GM19463 (cell line): ENCODE measurements around the gene BROX.
"Not testable (repeated sequence)": the region's sequence is repeated elsewhere in the genome, so short reads cannot be mapped to it uniquely, and the experiment has no call there.

Experiments
- ATAC-seq: cut with Tn5 transposase; IDR thresholded peaks from one replicate; pipeline ENCODE4 v1.9.1; 2021; ENCODE audit warnings: mild to moderate bottlenecking, moderate library complexity; ENCODE audit not compliant: unreplicated experiment

BROX gene

DNA sequence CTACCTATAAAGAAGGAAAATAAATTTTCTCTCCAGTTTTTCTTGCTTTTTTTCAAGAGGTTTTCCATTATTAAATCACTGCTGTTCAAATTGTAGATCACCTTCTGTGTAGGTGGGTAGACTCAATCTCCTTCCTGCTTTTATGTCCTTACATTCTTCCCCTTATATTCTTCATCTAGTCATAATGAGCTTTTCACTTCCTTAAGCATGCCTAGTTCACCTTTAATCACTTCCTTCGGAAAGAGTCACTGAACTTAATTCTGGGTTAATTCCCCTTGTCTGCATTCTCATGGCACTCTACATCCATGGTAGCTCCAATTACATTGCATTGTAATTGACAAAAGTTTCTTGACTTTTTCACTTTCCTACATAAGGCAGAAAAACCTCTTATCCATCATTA lies 18.5 kb downstream of the BROX start:
- no peak for ATAC-seq

DNA sequence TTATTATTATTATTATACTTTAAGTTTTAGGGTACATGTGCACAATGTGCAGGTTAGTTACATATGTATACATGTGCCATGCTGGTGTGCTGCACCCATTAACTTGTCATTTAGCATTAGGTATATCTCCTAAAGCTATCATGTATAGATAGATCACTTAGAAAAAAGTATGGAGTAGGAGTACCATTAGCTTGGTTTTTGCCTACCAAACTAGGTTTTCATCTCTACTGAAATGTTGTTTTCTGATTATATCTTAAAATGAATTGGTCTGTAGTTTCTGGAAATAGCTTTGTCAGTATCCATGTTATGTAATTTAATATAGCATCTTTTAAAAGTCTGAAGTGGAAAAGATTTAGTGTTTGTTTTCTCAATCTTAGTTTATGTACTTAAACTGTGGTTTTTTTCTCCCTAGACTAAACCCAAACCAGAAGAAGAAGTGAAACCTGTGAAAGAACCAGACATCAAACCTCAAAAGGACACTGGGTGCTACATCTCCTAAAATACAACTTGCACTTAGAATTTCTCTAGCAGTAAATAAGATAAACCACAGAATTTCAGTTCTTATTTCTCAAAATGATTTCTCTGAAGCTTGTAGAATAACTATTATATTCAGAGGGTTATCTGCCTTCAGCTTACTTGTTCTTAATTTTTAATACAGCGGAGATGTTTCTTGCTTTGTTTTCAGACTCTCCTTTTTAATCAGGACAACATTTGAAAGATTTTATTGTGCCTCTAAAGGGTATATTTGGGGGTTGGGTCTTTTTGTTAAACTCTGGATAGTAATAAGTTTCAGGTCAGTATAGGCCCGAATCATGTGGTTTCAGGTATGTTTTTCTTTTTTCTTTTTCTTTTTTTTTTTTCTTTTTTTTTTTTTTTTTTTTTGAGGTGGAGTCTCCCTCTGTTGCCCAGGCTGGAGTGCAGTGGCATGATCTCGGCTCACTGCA lies 20.1 kb downstream of the BROX start:
- ATAC-seq = peak; percentile 97

DNA sequence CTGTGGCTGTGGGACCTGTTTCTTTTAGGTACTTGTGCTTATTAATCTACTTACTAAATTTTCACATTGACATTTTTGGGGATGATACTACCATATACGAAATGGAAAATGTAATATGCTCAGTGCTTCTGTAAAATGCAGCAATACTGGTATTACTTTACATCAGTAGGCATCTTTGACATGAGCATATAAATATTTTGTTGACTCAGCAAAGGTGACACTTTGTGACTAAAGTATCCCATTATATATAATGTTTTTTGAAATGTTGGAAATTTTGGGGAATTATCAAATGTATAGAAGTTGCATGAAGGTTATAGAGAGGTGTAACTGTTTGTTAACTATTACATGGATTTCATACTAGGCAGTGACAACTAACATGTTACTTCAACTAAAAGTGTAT lies 22.4 kb downstream of the BROX start:
- no peak for ATAC-seq

DNA sequence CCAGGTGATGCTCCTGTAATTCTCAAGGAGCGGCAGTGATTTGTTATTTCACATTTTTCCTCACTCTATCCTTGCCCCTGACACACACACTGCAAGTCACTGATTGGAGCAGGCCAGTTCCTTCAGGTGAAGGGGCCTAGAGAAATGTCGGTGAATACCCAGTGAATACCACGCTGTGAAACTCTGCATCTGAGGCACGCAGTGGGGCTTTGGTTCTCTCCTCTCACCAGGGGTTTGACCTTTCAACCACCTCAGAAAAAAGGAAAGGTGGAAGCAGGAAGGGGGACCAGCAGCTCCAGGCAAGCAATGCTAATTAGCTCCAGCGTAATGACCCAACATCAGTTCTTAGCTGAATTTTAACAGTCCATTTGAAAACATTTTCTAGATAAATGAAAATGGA lies 24.1 kb downstream of the BROX start:
- ATAC-seq = no peak

DNA sequence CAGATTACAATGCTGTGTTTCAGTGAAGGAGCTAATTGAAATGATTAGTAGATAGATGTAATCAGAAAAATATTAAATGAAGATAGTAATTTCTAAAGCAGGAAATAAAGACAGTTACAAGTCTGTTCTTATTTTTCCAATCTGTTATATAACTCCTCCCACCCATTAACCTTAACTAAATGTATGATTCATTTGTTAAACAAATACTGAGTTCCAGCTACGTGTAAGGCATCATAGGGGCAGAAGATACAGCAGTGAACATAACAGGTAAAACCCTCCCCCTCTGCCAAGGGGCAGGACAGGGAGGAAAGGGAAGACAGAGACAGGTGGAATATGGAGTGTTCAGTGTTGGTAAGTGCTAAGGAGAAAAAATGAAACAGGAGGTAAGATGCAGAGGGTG lies 24.6 kb downstream of the BROX start, which contains the start of gene FAM177B:
Gene FAM177B (plus strand): TSS at position 231 of the 400 bp plus-strand sequence. CDS start 9,344 bp downstream, outside the sequence.
- ATAC-seq = no peak

DNA sequence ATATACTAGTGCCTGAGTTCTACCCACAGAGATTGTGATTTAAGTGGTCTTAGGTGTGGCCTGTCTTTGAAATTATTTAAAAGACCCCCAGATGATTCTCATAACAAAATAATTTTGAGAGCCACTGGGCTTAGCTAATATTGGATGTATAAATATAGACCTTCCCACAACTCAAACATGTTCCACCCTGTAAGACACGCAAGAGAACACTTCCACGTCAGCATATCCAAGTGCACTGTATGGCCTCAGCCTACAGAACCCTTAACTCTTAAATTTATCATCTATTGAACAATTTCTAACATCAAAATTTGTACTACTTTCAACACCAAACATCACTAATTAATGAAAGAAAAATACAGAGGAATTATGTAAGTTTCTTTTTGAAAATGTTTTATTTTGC lies 27.1 kb downstream of the BROX start:
- no peak for ATAC-seq

DNA sequence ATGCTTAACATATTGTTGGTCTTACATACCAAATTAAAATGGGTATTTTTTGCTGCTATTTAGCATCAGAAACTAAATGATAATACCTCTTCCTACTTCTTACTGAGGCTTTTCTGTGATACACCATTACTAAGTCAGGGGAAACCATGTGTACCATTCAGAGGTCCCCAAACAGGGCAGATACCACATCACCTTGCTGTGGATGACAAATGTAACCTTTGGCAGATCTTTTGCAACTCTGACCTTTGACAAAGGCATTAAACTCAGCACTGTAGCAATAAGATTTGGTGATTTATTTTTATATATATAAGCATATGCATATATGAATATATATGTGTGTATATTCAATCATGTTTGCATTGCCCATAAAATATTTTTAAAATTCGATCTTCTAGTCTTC lies 27.6 kb downstream of the BROX start:
- ATAC-seq = no peak

DNA sequence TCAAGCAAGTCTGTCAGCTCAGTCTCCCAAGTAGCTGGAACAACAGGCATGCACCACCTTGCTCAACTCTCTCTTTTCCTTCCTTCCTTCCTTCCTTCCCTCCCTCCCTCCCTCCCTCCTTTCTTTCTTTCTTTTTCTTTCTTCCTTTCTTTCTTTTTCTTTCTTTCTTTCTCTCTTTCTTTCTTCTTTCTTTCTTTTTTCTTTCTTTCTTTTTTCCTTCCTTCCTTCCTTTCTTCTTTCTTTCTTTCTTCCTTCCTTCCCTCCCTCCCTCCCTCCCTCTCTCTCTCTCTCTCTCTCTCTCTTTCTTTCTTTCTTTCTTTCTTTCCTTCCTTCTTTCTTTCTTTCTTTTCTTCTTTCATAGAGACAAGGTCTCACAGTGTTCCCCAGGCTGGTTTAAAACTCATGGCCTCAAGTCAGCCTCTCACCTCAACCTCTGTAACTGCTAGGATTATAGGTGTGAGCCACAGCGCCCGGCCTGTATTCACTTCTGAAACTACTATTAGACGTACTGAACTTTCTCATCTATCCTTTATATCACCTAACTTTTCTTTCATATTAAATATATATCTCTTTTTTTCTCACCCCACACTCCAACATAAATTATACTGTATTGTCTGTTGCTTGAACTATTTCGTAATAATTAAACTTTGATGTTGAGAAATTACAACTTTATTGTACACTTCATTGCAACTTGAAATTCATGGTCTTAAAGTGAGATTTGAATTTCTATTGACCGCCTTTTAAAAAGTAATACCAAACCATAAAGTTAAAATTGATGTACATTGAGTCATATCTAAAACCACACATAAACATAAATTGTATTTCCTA lies 29.5 kb downstream of the BROX start:
- not testable (repeated sequence) for ATAC-seq

DNA sequence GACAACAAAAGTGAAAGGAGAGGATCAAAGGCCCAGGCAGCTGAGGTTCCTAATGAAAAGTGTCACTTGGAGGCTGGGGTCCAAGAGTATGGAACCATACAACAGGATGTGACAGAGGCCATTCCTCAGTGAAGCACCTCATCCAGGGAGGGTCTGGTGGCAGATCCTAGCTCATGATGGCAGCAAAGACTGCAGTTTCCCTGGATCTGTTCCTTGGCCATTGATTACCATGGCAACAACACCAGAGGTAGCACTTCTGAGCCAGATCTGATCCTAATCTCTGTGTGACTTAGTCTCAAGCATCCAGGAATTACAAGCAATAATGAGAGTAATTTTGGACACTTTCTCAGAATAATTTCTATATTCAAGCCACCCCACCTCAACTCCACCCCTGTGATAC lies 37.6 kb downstream of the BROX start:
- ATAC-seq = no peak

DNA sequence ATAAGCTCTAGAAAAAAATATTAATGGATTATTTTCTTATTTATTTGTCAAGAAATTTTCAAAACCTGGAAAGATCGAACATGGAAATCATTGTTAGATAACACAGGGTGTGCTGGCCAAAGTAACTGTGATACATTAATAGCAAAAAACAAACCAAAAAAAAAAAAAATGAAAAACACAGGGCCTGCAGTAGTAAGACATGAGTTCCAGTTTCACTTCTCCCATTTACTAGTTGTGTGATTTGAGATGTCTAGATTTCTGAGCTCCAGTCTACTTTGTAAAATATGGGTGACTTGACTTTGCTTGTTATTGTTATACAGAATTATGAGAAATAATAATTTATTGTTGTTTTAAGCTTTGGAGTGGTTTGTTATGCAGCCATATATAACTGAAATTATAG lies 38.3 kb downstream of the BROX start:
- peak; percentile 61 for ATAC-seq

DNA sequence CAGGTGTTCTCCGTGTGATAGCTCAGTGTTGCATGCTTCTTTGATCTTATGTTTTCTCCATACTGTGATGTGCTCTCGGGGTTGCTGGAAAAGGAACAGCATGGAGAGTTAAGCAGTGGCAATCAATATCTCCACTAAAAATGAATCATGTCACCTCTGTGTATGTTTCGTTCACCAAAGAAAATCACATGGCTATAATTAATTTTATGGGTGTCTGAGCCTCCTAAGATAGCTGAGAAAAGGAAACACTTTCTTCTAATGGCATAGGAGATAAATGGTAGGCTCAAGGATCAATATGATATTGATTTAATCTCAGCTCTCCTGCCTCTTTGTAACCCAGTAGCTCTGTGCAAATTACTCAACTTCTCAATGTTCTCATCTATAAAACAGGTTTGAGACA lies 38.9 kb downstream of the BROX start:
- no peak for ATAC-seq

DNA sequence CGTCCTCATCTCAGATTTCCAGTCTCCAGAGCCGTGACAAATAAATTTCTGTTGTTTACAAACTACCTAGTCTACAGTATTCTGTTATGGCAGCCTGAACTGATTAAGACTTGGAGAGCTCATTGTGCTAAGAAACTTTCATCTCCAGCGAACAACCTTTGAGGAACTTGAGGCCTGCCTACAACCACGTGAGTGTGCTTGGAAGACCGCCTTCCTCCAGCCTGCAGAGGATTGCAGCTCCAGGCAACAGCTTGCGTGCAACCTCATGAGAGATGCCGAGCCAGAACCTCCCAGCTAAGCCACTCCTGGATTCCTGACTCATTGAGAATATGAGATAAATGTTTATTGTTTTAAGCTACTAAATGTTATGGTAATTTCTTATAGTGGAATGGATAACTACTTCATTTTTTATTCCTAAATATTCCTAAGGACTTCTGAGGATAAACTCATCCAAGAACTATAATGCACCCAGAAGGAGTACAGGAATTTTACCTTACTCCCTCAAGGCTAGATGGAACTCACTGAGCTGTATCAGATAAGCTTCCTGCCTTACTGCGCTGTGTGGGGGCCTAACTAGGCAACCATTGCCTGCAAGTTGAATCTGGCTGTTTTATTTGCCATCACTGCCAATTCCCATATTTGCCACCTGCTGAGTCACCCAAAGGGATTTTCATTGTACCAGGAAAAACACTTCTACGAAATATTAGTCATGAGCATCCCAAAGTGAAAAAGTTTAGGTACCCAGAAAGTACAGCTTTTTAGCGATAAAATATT lies 42.2 kb downstream of the BROX start:
- no peak for ATAC-seq

DNA sequence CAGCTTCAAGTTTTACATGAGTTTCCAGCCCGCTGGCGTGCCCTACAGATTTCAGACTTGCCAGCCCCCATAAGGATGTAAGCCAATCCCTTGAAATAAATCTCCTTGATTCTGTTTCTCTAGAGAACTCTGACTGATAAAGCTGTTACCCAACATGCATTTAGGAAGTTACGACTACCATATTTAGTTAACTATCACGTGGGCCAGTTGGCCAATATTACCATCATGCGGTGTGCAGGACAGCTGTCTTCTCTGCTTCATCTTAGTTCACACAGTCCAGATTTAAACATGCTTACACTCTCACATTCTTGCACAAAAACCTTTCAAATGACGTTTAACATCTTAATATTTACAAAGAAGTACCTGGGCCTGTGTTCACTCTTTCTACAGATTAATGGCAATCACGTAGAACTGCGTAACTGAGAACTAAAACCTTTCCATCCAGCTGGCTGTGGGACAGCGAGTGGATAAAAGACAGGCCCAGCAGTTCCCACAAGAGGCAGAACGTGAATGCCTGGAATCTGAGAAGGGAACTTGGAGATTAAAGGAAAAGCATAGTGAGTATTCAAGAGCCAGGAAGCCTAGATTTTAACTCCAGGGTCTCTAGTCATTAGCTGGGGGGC lies 45.4 kb downstream of the BROX start:
- no peak for ATAC-seq

DNA sequence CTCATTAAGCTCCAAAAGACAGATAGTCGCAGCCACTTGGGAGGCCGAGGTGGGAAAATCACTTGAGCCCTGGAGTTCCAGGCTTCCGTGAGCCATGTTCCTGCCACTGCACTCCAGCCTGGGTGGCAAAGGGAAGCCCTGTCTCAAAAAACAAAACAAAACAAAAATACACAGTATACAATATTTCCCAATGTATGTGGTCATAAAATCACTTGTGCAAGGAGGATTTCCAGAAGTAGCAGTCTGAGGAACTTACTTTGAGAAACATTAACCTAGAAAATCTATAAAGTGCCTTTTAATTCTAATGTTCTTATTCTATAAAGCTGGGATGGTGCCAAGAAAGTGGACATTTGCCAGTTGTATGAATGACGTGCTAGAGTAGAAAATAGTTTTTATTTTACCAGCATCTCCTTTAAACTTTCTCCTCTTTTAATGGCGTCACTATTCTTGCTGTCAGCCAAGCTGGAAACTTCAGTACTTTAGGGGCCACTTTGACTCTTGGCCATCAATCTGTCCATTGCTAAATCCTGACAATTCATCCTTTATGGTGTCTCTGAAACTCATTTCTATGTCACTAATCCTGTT lies 47.2 kb downstream of the BROX start:
- ATAC-seq = no peak

DNA sequence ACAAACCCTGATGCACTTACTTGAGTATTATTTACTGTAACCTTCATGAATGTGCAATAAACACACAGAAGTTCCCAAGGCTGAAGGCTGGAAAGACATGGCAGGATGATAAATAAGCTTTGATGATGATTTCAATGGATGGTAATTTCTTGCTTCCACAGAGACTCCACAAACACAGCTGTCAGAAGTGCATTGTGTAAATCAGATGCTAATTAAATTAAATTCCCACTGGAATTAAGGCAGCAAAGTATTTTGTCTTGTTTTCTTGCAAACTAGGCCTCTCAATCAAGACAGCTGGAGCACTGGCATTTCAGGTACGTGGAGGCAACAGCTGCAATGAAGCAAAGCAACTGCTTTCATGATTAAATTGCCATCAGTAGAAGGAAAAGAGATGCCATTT lies 48.7 kb downstream of the BROX start:
- no peak for ATAC-seq

DNA sequence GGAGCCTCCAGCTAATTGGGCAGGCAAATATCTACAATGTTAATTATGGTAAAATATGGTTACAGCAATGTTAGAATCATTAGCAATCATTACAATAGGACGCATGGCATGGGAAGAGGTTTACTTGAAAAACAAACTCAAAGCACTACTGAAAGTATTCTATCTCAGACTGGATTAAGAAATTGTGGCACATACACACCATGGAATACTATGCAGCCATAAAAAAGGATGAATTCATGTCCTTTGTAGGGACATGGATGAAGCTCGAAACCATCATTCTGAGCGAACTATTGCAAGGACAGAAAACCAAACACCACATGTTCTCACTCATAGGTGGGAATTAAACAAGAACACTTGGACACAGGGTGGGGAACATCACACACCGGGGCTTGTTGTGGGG lies 49.8 kb downstream of the BROX start:
- not testable (repeated sequence) for ATAC-seq

DNA sequence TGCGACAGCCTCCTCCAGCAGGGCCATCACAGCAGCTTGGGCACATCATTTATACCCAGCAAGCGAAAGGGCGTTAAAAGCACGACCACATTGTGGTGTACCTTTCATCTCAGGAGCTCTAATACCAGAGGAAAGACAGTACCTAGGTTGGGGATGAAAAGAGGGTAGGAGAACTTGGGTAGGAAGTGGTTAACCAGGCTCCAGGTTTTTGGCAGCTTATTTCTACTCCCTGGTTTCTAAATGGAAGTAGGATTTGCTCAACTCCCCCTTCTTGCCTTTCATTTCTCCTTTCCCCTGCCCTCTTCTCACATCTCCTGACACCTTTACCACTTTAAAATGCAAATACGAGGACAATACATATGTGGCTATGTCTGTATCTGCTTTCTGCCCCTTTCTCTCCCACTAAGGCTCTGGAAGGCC lies 54.8 kb downstream of the BROX start:
- ATAC-seq = no peak

DNA sequence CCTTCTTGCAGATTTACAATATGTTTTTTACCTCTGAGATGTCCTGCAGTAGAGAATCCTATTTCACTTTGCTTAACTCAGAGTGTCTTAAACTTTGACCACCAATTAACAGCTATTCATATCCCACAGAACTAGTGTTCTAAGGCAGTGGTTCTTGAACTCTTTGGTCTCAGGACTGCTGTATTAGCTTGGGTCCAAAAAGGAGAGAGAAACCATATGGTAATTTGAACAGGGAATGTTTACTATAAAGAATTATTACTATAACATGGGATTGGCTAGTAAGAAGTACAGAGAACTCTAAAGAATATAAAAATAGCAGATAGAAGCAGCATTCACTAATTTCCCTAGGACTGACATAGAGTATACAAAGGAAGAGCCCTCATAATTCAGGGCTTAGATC lies 56.2 kb downstream of the BROX start:
- ATAC-seq = no peak

DNA sequence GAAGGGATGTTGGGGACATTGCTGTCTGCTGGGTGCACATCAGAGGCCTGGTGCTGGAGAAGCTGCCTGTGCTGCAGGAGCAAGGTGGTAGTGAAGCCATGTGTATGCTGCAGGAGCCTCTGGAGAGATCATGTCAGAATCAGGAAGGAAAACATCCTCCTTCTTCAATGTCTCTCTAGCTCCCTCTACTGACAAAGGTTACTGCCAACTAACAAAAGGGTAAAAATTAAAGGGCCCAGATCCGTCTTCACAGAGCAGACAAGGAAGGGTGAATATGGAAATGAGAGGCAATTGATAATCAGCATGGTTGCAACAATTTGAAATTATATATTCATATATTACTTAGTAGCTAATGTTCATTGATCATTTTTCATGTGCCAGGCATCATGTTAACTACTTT lies 56.8 kb downstream of the BROX start:
- no peak for ATAC-seq

DNA sequence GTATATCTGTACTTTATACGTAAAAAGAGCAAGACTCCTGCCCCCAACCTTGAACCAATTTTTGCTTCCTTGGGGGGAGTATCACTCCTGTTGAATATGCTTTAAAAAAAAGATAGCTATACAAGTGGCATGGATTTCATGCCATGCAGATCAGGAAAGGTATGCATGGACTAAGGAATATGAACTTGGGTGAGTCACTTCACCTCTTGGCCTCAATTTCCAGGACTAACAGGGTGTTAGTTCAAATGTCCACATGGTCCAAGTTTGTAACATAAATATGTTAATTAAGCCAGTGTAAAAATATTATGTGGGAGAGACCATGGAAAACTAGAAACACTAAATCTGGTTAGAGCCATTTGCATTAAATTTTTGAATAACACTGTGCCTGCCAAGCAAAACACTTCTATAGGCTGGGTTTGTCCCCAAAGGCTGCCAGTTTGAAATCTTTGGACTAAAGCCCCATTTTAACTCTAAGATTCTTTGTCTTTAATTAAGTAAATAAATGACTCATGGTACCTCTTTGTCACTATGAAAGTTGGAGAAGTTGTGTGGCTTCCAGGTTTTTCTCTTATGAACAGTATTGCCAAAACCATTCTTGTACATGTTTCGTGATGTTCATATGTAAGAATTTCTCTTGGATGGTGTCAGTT lies 57.7 kb downstream of the BROX start:
- ATAC-seq = no peak
